OCI-LY3 (cell line): ENCODE results near the gene ARHGAP15.

Experiments used
- H2AFZ ChIP-seq: fragments of 200-600, 300-600 bp; shearing (Covaris generic); 2 replicates; pipeline ENCODE4 v1.6.0; 2014; ENCODE audit warnings: antibody characterized with exemption, low read depth, low read length
- H3K27ac ChIP-seq: fragments of 200-600, 300-600 bp; sonication (generic); 2 replicates; pipeline ENCODE4 v1.5.1; 2014; ENCODE audit warnings: mild to moderate bottlenecking, low read length, moderate library complexity, mixed read lengths
- H3K27me3 ChIP-seq: fragments of 200-600, 300-600 bp; sonication (generic); 2 replicates; pipeline ENCODE4 v1.6.1; 2014; ENCODE audit warnings: low read depth, low read length, mixed read lengths
- H3K36me3 ChIP-seq: fragments of 200-600, 300-600 bp; sonication (generic); replicated peaks from 2 replicates; pipeline ENCODE3; 2014; ENCODE audit warnings: low read depth, low read length, mixed read lengths
- H3K4me1 ChIP-seq: fragments of 300-600, 200-600 bp; sonication (generic); 2 replicates; pipeline ENCODE4 v1.6.1; 2014; ENCODE audit warnings: low read length, mixed read lengths
- H3K4me2 ChIP-seq: fragments of 200-600, 300-600 bp; sonication (generic); 2 replicates; pipeline ENCODE4 v1.6.1; 2014; ENCODE audit warnings: low read length, mixed read lengths
- H3K4me3 ChIP-seq: fragments of 300-600, 200-600 bp; sonication (generic); 2 replicates; pipeline ENCODE4 v1.5.1; 2014; ENCODE audit warnings: antibody characterized with exemption, mild to moderate bottlenecking, low read length, moderate library complexity
- H3K79me2 ChIP-seq: fragments of 300-600, 200-600 bp; shearing (Covaris generic); 2 replicates; pipeline ENCODE4 v1.6.1; 2014; ENCODE audit warnings: mild to moderate bottlenecking, low read length, mixed read lengths
- H3K9ac ChIP-seq: fragments of 300-600, 200-600 bp; shearing (Covaris generic); 2 replicates; pipeline ENCODE4 v1.6.0; 2014; ENCODE audit warnings: mild to moderate bottlenecking, low read length, moderate library complexity
- H3K9me3 ChIP-seq: fragments of 200-600, 300-600 bp; shearing (Covaris generic); 2 replicates; pipeline ENCODE4 v1.6.1; 2014; ENCODE audit warnings: low read length, mixed read lengths; ENCODE audit not compliant: insufficient read depth
- H4K20me1 ChIP-seq: fragments of 200-600, 300-600 bp; sonication (generic); 2 replicates; pipeline ENCODE4 v1.6.1; 2016; ENCODE audit warnings: low read length, mixed read lengths; ENCODE audit not compliant: insufficient read depth
- EZH2phosphoT487 ChIP-seq: fragments of 200-600 bp; shearing (Covaris generic); IDR thresholded peaks from 2 replicates; pipeline ENCODE4 v1.6.1; 2018; ENCODE audit warnings: antibody characterized with exemption, mixed run types, low read depth
- TF ChIP-seq, protein P1 (sequence below): fragments of 200-600, 300-600 bp; sonication (generic); IDR thresholded peaks from 2 replicates; pipeline ENCODE4 v1.5.1; 2014; ENCODE audit warnings: antibody characterized with exemption, low read length, low read depth

Gene ARHGAP15

DNA sequence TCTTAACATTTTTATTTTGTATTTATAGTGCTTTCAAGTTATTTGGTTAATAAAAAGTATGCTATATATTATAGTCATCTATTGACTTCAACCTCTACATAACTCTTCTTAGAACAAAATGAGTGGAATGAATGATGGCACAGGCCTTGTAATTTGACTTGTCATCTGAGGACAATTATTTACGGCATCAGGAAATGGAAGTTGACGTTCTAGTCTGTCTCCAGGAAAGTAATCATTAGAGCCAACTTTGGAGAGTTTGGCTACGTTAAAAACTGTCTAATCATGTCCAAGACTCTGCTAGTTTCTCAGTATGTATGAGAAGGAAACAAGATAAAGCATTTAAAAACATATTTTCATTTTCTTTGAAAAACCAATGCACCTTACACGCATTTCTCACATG is 353.6 kb downstream of the ARHGAP15 start:
- Histone ChIP-seq H4K20me1 (peaks cover 8% of the 10 kb centered on the region), H3K9ac (no peak overlapping the region), H2AFZ (no peak overlapping the region), H3K4me1 (peaks cover 6% of the 10 kb centered on the region), H3K4me2 (no peak overlapping the region), H3K79me2 (no peaks in the 10 kb centered on the region), H3K36me3 (no peaks in the 10 kb centered on the region), H3K4me3 (no peak overlapping the region), H3K9me3 (no peaks in the 10 kb centered on the region), H3K27ac (no peak overlapping the region), H3K27me3 (no peaks in the 10 kb centered on the region)
- TF ChIP-seq EZH2phosphoT487 = no peak
- TF ChIP-seq, protein P1, sequence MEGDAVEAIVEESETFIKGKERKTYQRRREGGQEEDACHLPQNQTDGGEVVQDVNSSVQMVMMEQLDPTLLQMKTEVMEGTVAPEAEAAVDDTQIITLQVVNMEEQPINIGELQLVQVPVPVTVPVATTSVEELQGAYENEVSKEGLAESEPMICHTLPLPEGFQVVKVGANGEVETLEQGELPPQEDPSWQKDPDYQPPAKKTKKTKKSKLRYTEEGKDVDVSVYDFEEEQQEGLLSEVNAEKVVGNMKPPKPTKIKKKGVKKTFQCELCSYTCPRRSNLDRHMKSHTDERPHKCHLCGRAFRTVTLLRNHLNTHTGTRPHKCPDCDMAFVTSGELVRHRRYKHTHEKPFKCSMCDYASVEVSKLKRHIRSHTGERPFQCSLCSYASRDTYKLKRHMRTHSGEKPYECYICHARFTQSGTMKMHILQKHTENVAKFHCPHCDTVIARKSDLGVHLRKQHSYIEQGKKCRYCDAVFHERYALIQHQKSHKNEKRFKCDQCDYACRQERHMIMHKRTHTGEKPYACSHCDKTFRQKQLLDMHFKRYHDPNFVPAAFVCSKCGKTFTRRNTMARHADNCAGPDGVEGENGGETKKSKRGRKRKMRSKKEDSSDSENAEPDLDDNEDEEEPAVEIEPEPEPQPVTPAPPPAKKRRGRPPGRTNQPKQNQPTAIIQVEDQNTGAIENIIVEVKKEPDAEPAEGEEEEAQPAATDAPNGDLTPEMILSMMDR = no peak

DNA sequence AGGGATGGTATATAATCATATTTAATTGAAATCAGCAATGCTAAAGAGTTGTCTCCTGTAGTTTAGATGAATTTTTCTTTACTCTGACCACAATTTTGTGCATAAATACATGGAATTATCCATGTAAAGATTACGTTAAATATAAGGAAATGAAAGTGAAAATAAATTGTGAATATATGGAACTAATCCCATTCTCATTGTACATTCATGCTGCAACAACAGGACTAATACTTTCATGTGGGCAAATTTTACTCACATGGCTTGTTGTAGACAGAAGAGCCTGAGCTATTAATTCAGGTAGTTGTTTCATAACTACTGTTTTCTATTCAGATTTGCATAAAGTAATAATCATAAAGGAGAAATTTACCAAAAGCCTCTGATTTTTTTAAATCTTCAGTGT is 357.8 kb downstream of the ARHGAP15 start:
- Histone ChIP-seq H3K79me2 (no peaks in the 10 kb centered on the region), H3K27me3 (no peaks in the 10 kb centered on the region), H3K4me1 (peaks cover 7% of the 10 kb centered on the region), H3K4me2 (no peak overlapping the region), H2AFZ (no peak overlapping the region), H3K27ac (no peak overlapping the region), H3K9ac (no peak overlapping the region), H3K36me3 (no peaks in the 10 kb centered on the region), H3K9me3 (no peaks in the 10 kb centered on the region), H3K4me3 (no peak overlapping the region), H4K20me1 (no peaks in the 10 kb centered on the region; the same call in 1 of the 2 replicates)
- TF ChIP-seq, protein P1 = no peak
- TF ChIP-seq EZH2phosphoT487 = no peak

GRCh38 chr2:143489145-143489544 is 359.9 kb downstream of the ARHGAP15 start:
- TF ChIP-seq EZH2phosphoT487 = no peak
- TF ChIP-seq, protein P1 = no peak
- Histone ChIP-seq H3K36me3 (peaks cover 7% of the 10 kb centered on the region), H2AFZ (no peak overlapping the region)

DNA sequence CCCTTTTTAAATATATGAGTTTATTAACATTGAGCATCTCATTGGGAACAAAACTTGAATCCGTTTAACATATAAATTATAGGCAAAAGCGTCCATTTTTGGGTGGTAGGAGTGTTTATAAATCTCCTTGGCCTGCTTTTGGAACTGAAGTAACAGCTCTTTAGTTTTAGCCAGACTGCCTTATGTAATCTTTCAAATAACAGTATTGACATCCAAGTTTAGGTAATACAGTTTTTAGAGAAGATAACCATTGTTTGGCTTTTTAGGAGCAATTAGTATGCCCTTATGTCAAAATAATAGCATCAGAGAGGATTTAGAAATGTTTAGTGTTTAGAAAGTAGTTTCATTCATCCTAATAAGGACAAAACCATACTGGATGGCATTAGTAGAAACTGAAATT is 361.9 kb downstream of the ARHGAP15 start:
- no peak overlapping the region for H2AFZ ChIP-seq
- peaks cover 11% of the 10 kb centered on the region for H3K36me3 ChIP-seq

More at GRCh38 chr2:143489145-143489544, 359.9 kb downstream of the ARHGAP15 start:
- Histone ChIP-seq H3K27me3 (no peaks in the 10 kb centered on the region), H3K27ac (no peak overlapping the region), H3K9me3 (no peaks in the 10 kb centered on the region), H3K9ac (no peak overlapping the region), H3K79me2 (no peaks in the 10 kb centered on the region), H3K4me2 (no peak overlapping the region), H3K4me1 (peaks cover 7% of the 10 kb centered on the region), H4K20me1 (no peaks in the 10 kb centered on the region), H3K4me3 (no peak overlapping the region)

More for the DNA sequence above, 361.9 kb downstream of the ARHGAP15 start:
- TF ChIP-seq, protein P1 = no peak
- no peak for TF ChIP-seq EZH2phosphoT487
- Histone ChIP-seq H3K9ac (no peak overlapping the region), H3K4me3 (no peak overlapping the region), H3K27ac (no peak overlapping the region), H3K9me3 (no peaks in the 10 kb centered on the region), H3K79me2 (no peaks in the 10 kb centered on the region), H3K27me3 (no peaks in the 10 kb centered on the region), H4K20me1 (no peaks in the 10 kb centered on the region; the same call in 1 of the 2 replicates), H3K4me1 (peaks cover 7% of the 10 kb centered on the region), H3K4me2 (no peak overlapping the region)
